OCI-LY3 (cell line): ENCODE data around the gene STRIP1.
"Not testable (repeated sequence)": the region's sequence is repeated elsewhere in the genome, so short reads cannot be mapped to it uniquely, and the experiment has no call there.

Experiments used
- H2AFZ ChIP-seq: fragments of 200-600, 300-600 bp; shearing (Covaris generic); 2 replicates; pipeline ENCODE4 v1.6.0; 2014; ENCODE audit warnings: antibody characterized with exemption, low read depth, low read length
- H3K27ac ChIP-seq: fragments of 200-600, 300-600 bp; sonication (generic); 2 replicates; pipeline ENCODE4 v1.5.1; 2014; ENCODE audit warnings: mild to moderate bottlenecking, low read length, moderate library complexity, mixed read lengths
- H3K27me3 ChIP-seq: fragments of 200-600, 300-600 bp; sonication (generic); 2 replicates; pipeline ENCODE4 v1.6.1; 2014; ENCODE audit warnings: low read depth, low read length, mixed read lengths
- H3K36me3 ChIP-seq: fragments of 200-600, 300-600 bp; sonication (generic); replicated peaks from 2 replicates; pipeline ENCODE3; 2014; ENCODE audit warnings: low read depth, low read length, mixed read lengths
- H3K4me1 ChIP-seq: fragments of 300-600, 200-600 bp; sonication (generic); 2 replicates; pipeline ENCODE4 v1.6.1; 2014; ENCODE audit warnings: low read length, mixed read lengths
- H3K4me2 ChIP-seq: fragments of 200-600, 300-600 bp; sonication (generic); 2 replicates; pipeline ENCODE4 v1.6.1; 2014; ENCODE audit warnings: low read length, mixed read lengths
- H3K4me3 ChIP-seq: fragments of 300-600, 200-600 bp; sonication (generic); 2 replicates; pipeline ENCODE4 v1.5.1; 2014; ENCODE audit warnings: antibody characterized with exemption, mild to moderate bottlenecking, low read length, moderate library complexity
- H3K79me2 ChIP-seq: fragments of 300-600, 200-600 bp; shearing (Covaris generic); 2 replicates; pipeline ENCODE4 v1.6.1; 2014; ENCODE audit warnings: mild to moderate bottlenecking, low read length, mixed read lengths
- H3K9ac ChIP-seq: fragments of 300-600, 200-600 bp; shearing (Covaris generic); 2 replicates; pipeline ENCODE4 v1.6.0; 2014; ENCODE audit warnings: mild to moderate bottlenecking, low read length, moderate library complexity
- H3K9me3 ChIP-seq: fragments of 200-600, 300-600 bp; shearing (Covaris generic); 2 replicates; pipeline ENCODE4 v1.6.1; 2014; ENCODE audit warnings: low read length, mixed read lengths; ENCODE audit not compliant: insufficient read depth
- H4K20me1 ChIP-seq: fragments of 200-600, 300-600 bp; sonication (generic); 2 replicates; pipeline ENCODE4 v1.6.1; 2016; ENCODE audit warnings: low read length, mixed read lengths; ENCODE audit not compliant: insufficient read depth
- EZH2phosphoT487 ChIP-seq: fragments of 200-600 bp; shearing (Covaris generic); IDR thresholded peaks from 2 replicates; pipeline ENCODE4 v1.6.1; 2018; ENCODE audit warnings: antibody characterized with exemption, mixed run types, low read depth
- TF ChIP-seq, protein P1 (sequence below): fragments of 200-600, 300-600 bp; sonication (generic); IDR thresholded peaks from 2 replicates; pipeline ENCODE4 v1.5.1; 2014; ENCODE audit warnings: antibody characterized with exemption, low read length, low read depth

STRIP1 gene

DNA sequence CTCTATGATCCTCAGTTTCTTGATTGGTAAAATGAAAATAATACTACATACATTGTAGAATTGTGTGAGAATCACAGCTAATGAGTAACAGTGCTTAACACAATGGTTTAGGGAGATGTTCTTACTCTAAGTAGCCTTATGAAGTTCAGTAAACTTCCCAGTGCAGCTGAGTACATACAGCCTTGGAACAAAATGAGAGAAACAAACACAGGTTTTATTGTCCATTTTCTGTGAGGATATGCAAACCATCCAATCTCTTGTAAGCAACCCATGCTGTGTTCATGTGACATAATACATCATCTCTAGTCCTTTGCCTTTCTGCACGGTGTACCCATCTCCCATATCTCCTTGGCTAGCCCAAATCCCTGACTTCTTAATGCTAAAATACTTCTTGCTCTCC is 14.7 kb upstream of the STRIP1 start:
- no peak overlapping the region for H3K4me2 ChIP-seq
- H3K27ac ChIP-seq = no peak overlapping the region
- no peak overlapping the region for H3K9ac ChIP-seq
- H3K27me3 ChIP-seq = no peaks in the 10 kb centered on the region
- peaks cover 36% of the 10 kb centered on the region for H3K36me3 ChIP-seq
- no peaks in the 10 kb centered on the region for H4K20me1 ChIP-seq
- no peaks in the 10 kb centered on the region for H3K79me2 ChIP-seq
- no peak for TF ChIP-seq EZH2phosphoT487
- peaks cover 12% of the 10 kb centered on the region for H3K4me1 ChIP-seq
- no peaks in the 10 kb centered on the region for H3K9me3 ChIP-seq
- no peak overlapping the region for H3K4me3 ChIP-seq
- H2AFZ ChIP-seq = no peak overlapping the region

DNA sequence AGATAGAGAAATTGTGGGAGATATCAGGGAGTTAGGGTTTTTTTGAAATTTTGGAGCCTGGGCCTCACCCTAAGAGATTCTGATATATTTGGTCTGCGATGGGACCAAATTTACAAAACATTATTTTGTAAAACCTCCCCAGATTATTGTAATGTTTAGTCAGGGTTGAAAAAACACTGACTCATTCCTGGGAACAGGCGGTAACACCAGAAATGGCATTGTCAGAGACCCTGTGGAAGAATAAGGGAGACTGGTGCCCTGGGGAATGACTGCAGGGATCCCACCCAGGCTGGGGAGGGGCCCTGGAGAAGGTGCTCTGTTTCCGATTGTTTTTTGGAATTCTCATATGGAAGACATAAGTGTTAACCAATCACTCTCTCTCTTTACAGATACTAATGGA is 13.1 kb upstream of the STRIP1 start:
- Histone ChIP-seq H4K20me1 (no peaks in the 10 kb centered on the region), H3K4me1 (peaks cover 12% of the 10 kb centered on the region), H3K27me3 (no peaks in the 10 kb centered on the region), H3K4me2 (no peak overlapping the region), H2AFZ (no peak overlapping the region), H3K9ac (no peak overlapping the region), H3K4me3 (no peak overlapping the region), H3K79me2 (no peaks in the 10 kb centered on the region), H3K36me3 (peaks cover 31% of the 10 kb centered on the region), H3K9me3 (no peaks in the 10 kb centered on the region), H3K27ac (no peak overlapping the region)
- TF ChIP-seq, protein P1, sequence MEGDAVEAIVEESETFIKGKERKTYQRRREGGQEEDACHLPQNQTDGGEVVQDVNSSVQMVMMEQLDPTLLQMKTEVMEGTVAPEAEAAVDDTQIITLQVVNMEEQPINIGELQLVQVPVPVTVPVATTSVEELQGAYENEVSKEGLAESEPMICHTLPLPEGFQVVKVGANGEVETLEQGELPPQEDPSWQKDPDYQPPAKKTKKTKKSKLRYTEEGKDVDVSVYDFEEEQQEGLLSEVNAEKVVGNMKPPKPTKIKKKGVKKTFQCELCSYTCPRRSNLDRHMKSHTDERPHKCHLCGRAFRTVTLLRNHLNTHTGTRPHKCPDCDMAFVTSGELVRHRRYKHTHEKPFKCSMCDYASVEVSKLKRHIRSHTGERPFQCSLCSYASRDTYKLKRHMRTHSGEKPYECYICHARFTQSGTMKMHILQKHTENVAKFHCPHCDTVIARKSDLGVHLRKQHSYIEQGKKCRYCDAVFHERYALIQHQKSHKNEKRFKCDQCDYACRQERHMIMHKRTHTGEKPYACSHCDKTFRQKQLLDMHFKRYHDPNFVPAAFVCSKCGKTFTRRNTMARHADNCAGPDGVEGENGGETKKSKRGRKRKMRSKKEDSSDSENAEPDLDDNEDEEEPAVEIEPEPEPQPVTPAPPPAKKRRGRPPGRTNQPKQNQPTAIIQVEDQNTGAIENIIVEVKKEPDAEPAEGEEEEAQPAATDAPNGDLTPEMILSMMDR = no peak
- no peak for TF ChIP-seq EZH2phosphoT487

- no peak overlapping the region for H2AFZ ChIP-seq
- H3K36me3 ChIP-seq = peaks cover 13% of the 10 kb centered on the region
- TF ChIP-seq, protein P1 = no peak
- TF ChIP-seq EZH2phosphoT487 = no peak
- no peaks in the 10 kb centered on the region for H3K79me2 ChIP-seq
- H3K4me3 ChIP-seq = no peak overlapping the region
- peaks cover 2% of the 10 kb centered on the region; the same call in 1 of the 2 replicates for H3K4me1 ChIP-seq
- no peaks in the 10 kb centered on the region for H3K27me3 ChIP-seq
- no peak overlapping the region for H3K4me2 ChIP-seq
- H3K9me3 ChIP-seq = no peaks in the 10 kb centered on the region
- H4K20me1 ChIP-seq = no peaks in the 10 kb centered on the region
- no peak overlapping the region for H3K9ac ChIP-seq
- no peak overlapping the region for H3K27ac ChIP-seq
These were observed 9.8 kb upstream of the STRIP1 start for GRCh38 chr1:110024613-110025012.

GRCh38 chr1:110030687-110031086 is 3.7 kb upstream of the STRIP1 start:
- Histone ChIP-seq H3K4me2 (peak overlapping the region; percentile 84), H3K4me1 (peaks cover 29% of the 10 kb centered on the region), H3K9ac (peak overlapping the region; percentile 51), H3K79me2 (peaks cover 12% of the 10 kb centered on the region), H3K27ac (peak overlapping the region; percentile 23; the same call in 1 of the 2 replicates), H3K4me3 (peak overlapping the region; percentile 71), H2AFZ (peak overlapping the region; percentile 94; the same call in 1 of the 2 replicates)
- H4K20me1 ChIP-seq, H3K36me3 ChIP-seq, H3K27me3 ChIP-seq, H3K9me3 ChIP-seq: not testable (repeated sequence)

- Histone ChIP-seq H3K4me3 (no peak overlapping the region), H3K9me3 (no peaks in the 10 kb centered on the region), H3K4me1 (peaks cover 30% of the 10 kb centered on the region), H3K36me3 (no peaks in the 10 kb centered on the region), H4K20me1 (no peaks in the 10 kb centered on the region), H3K4me2 (no peak overlapping the region), H3K27me3 (no peaks in the 10 kb centered on the region), H3K27ac (no peak overlapping the region), H3K79me2 (peaks cover 19% of the 10 kb centered on the region), H2AFZ (no peak overlapping the region), H3K9ac (no peak overlapping the region)
- TF ChIP-seq, protein P1 = no peak
- no peak for TF ChIP-seq EZH2phosphoT487
These were observed 2.1 kb upstream of the STRIP1 start for GRCh38 chr1:110032327-110032726.
